Esophagus muscularis mucosa (tissue), 3 donors: ENCODE data around the gene MAGI2.

Experiments
- CTCF ChIP-seq, 3 experiments: fragments of 200-600 bp in 2 of 3; fragments of 450-650 bp in 1 of 3; sonication (generic) in 2 of 3; IDR thresholded peaks; one replicate each; pipeline ENCODE4 v1.5.1; 2017 to 2019; ENCODE audit warnings: antibody characterized with exemption in 3 of 3, mild to moderate bottlenecking in 2 of 3, moderate library complexity in 1 of 3
- POLR2A ChIP-seq: fragments of 450-650 bp; IDR thresholded peaks from one replicate; pipeline ENCODE4 v1.6.1; 2017; ENCODE audit warnings: antibody characterized with exemption, moderate library complexity, mild to moderate bottlenecking, low read depth

- TF ChIP-seq POLR2A = no peak
- TF ChIP-seq CTCF (IDR thresholded peaks at IDR 0.05) = no peak
Measured at GRCh38 chr7:79130715-79131114, 322.8 kb downstream of the MAGI2 start.
